Hematopoietic multipotent progenitor cell treated with erythropoietin and hydrocortisone succinate and interleukin-3 and kit ligand, for 8 days (in vitro differentiated cells): Measurements from ENCODE around the gene CSGALNACT2.

Experiments used
- DNase-seq: peaks from one replicate; pipeline ENCODE4 v3.0.0-alpha.2; 2015

CSGALNACT2 gene

GRCh38 chr10:43112608-43112961 lies 25.7 kb upstream of the CSGALNACT2 start:
- no peak for DNase-seq

- DNase-seq, result no peak
These were observed 24.8 kb upstream of the CSGALNACT2 start for GRCh38 chr10:43113201-43114087.

GRCh38 chr10:43114088-43114742 lies 24.0 kb upstream of the CSGALNACT2 start:
- DNase-seq, result no peak

- DNase-seq, result no peak
These were observed 23.3 kb upstream of the CSGALNACT2 start for GRCh38 chr10:43114743-43115611.

GRCh38 chr10:43115881-43116595 lies 22.2 kb upstream of the CSGALNACT2 start:
- DNase-seq, result no peak

- DNase-seq, result no peak
These were observed 21.6 kb upstream of the CSGALNACT2 start for GRCh38 chr10:43116596-43116995.

- no peak for DNase-seq
These were observed 21.0 kb upstream of the CSGALNACT2 start for GRCh38 chr10:43117031-43117776.

GRCh38 chr10:43117777-43118583 lies 20.3 kb upstream of the CSGALNACT2 start:
- DNase-seq, result no peak

- DNase-seq, result no peak
These were observed 19.4 kb upstream of the CSGALNACT2 start for GRCh38 chr10:43118631-43119415.

- DNase-seq, result no peak
These were observed 18.7 kb upstream of the CSGALNACT2 start for GRCh38 chr10:43119416-43120115.

GRCh38 chr10:43120116-43120928 lies 17.9 kb upstream of the CSGALNACT2 start:
- DNase-seq, result no peak

- DNase-seq, result peak; percentile 16
These were observed 17.3 kb upstream of the CSGALNACT2 start for GRCh38 chr10:43120929-43121314.

GRCh38 chr10:43121444-43121843 lies 16.8 kb upstream of the CSGALNACT2 start:
- DNase-seq, result no peak

GRCh38 chr10:43122096-43122495 lies 16.1 kb upstream of the CSGALNACT2 start:
- DNase-seq, result no peak

- no peak for DNase-seq
These were observed 15.4 kb upstream of the CSGALNACT2 start for GRCh38 chr10:43122826-43123225.

GRCh38 chr10:43123361-43124093 lies 14.7 kb upstream of the CSGALNACT2 start:
- DNase-seq, result no peak

- no peak for DNase-seq
These were observed 14.1 kb upstream of the CSGALNACT2 start for GRCh38 chr10:43124094-43124521.
